Measurements from ENCODE around the gene RASGEF1C.

RASGEF1C gene

DNA sequence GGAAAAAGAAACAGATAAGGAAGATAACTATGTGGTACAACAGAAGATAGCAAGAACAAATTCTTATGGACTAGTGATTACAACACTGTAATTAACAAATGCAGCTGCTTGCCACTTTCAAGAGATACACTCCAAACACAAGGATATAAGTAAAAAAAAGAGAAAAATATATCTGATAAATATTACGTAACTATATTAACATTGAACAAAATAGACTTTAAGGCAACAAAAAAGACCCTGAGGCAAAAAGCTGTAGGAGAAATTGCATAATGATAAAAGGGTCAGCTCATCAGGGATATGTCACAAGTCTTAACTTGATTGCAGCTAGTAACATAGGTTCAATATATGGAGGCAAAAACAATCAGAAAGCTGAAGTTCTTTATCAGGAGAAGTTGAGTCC lies 86.1 kb downstream of the RASGEF1C start:
- Histone ChIP-seq H3K9me2 (replicated peaks; ENCODE audit: low read depth, low read length) (no peaks in the 10 kb centered on the region), H3K79me2 (ENCODE audit: insufficient read depth, low read length) (no peaks in the 10 kb centered on the region), H3K4me2 (ENCODE audit: low read depth, low read length, poor library complexity, severe bottlenecking) (no peak overlapping the region), H3K9me3 (ENCODE audit: insufficient read depth, low read depth, low read length) (no peaks in the 10 kb centered on the region), H3K27me3 (ENCODE audit: insufficient read depth, low read length, poor library complexity, severe bottlenecking) (no peaks in the 10 kb centered on the region), H2AFZ (ENCODE audit: low read length) (no peak overlapping the region), H3K36me3 (ENCODE audit: insufficient read depth, low read length) (no peaks in the 10 kb centered on the region), H4K20me1 (ENCODE audit: insufficient read depth, low read length, poor library complexity, severe bottlenecking) (no peaks in the 10 kb centered on the region), H3K4me3 (ENCODE audit: low read length, poor library complexity, severe bottlenecking) (no peak overlapping the region), H3K4me1 (ENCODE audit: insufficient read depth, low read length, poor library complexity, severe bottlenecking) (no peaks in the 10 kb centered on the region), H3F3A (ENCODE audit: low read depth) (no peaks in the 10 kb centered on the region), H3K9ac (ENCODE audit: low read depth, low read length, poor library complexity, severe bottlenecking) (no peak overlapping the region)
- no peak for TF ChIP-seq EZH2phosphoT487 (IDR thresholded peaks at IDR 0.05; ENCODE audit: borderline replicate concordance)
- TF ChIP-seq, protein P1, sequence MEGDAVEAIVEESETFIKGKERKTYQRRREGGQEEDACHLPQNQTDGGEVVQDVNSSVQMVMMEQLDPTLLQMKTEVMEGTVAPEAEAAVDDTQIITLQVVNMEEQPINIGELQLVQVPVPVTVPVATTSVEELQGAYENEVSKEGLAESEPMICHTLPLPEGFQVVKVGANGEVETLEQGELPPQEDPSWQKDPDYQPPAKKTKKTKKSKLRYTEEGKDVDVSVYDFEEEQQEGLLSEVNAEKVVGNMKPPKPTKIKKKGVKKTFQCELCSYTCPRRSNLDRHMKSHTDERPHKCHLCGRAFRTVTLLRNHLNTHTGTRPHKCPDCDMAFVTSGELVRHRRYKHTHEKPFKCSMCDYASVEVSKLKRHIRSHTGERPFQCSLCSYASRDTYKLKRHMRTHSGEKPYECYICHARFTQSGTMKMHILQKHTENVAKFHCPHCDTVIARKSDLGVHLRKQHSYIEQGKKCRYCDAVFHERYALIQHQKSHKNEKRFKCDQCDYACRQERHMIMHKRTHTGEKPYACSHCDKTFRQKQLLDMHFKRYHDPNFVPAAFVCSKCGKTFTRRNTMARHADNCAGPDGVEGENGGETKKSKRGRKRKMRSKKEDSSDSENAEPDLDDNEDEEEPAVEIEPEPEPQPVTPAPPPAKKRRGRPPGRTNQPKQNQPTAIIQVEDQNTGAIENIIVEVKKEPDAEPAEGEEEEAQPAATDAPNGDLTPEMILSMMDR (conservative IDR thresholded peaks at IDR 0.05; ENCODE audit: low read length) = no peak

DNA sequence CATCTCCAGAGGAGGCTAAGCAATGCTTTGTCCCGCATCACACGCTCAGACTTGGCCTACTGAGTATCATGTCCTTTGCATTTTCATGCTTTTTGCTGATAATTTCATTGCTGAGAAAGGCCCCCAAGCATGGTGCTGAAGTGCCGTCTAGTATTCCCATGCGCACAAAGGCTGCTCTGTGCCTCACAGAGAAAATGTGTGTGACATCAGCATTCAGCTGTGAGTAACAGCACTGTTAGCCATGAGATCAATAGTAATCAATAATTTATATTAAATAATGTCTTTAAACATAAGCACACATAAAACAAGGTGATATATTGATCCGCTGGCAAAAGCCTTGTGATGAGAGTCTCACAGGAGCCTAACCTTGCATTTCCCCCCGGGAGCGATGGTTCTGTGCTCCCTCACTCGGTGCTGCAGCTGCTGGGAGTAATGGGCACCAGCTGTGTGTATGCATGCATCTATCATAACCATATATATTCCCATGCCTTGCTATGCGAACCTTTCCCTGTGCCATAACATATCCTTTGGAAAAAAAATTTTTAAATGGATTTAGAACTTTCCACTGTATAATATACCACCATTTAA lies 87.1 kb downstream of the RASGEF1C start:
- no peak overlapping the region for H3K4me2 ChIP-seq (ENCODE audit: low read depth, low read length, poor library complexity, severe bottlenecking)
- no peaks in the 10 kb centered on the region for H3F3A ChIP-seq (ENCODE audit: low read depth)
- H3K79me2 ChIP-seq (ENCODE audit: insufficient read depth, low read length) = no peaks in the 10 kb centered on the region
- no peaks in the 10 kb centered on the region for H3K27me3 ChIP-seq (ENCODE audit: insufficient read depth, low read length, poor library complexity, severe bottlenecking)
- no peaks in the 10 kb centered on the region for H3K4me1 ChIP-seq (ENCODE audit: insufficient read depth, low read length, poor library complexity, severe bottlenecking)
- no peaks in the 10 kb centered on the region for H4K20me1 ChIP-seq (ENCODE audit: insufficient read depth, low read length, poor library complexity, severe bottlenecking)
- H3K9ac ChIP-seq (ENCODE audit: low read depth, low read length, poor library complexity, severe bottlenecking) = no peak overlapping the region
- no peaks in the 10 kb centered on the region for H3K36me3 ChIP-seq (ENCODE audit: insufficient read depth, low read length)
- no peak for TF ChIP-seq EZH2phosphoT487 (IDR thresholded peaks at IDR 0.05; ENCODE audit: borderline replicate concordance)
- TF ChIP-seq, protein P1 (conservative IDR thresholded peaks at IDR 0.05; ENCODE audit: low read length) = no peak
- H3K4me3 ChIP-seq (ENCODE audit: low read length, poor library complexity, severe bottlenecking) = no peak overlapping the region
- H3K9me3 ChIP-seq (ENCODE audit: insufficient read depth, low read depth, low read length) = no peaks in the 10 kb centered on the region
- no peak overlapping the region for H2AFZ ChIP-seq (ENCODE audit: low read length)
- H3K9me2 ChIP-seq (replicated peaks; ENCODE audit: low read depth, low read length) = no peaks in the 10 kb centered on the region

DNA sequence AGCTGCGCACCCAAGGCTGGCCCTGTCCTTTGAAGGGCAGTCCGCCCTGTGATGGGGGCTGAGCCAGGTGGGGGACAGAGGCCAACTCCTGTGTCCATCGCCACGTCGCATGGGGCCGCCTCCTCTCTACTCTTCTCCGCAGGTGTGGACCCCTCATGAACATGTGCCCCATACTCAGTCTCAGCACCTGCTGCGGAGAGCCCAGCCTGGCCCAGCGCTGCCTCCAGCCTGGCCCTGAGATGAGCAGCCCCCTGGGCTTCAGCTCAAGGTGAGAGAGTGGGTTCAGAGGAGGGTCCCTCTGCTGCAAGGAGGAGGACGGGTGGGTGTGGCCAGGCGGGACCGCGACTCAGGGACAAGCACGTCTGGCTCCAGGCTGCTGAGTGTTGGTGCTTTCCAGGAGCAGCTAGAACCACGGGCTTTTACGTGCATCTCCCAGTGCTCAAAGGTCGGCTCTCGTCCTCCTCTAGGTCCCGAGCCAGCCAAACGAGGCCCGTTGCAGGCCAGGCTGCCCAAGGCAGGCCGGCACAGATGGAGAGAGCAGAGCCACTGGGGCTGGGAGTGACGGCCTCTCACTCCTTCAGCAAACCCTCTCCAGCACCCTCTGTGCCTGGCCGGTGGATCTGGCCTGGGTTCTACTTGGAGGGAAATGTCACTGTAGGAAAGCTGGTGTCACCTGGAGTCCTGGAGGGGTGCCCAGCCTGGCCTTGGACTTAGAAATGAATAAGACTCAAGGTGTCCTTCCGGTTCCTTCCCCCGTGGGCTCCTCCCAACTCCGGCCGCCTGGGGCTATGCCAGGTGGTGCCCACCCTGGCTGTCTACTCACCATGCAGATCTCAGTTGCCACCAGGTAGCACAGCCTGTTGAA lies 88.5 kb downstream of the RASGEF1C start:
- no peaks in the 10 kb centered on the region for H4K20me1 ChIP-seq (ENCODE audit: insufficient read depth, low read length, poor library complexity, severe bottlenecking)
- H3K9me3 ChIP-seq (ENCODE audit: insufficient read depth, low read depth, low read length) = no peaks in the 10 kb centered on the region
- TF ChIP-seq, protein P1 (conservative IDR thresholded peaks at IDR 0.05; ENCODE audit: low read length) = no peak
- no peak for TF ChIP-seq EZH2phosphoT487 (IDR thresholded peaks at IDR 0.05; ENCODE audit: borderline replicate concordance)
- H3K4me1 ChIP-seq (ENCODE audit: insufficient read depth, low read length, poor library complexity, severe bottlenecking) = no peaks in the 10 kb centered on the region
- H3K79me2 ChIP-seq (ENCODE audit: insufficient read depth, low read length) = no peaks in the 10 kb centered on the region
- no peak overlapping the region for H2AFZ ChIP-seq (ENCODE audit: low read length)
- H3K4me2 ChIP-seq (ENCODE audit: low read depth, low read length, poor library complexity, severe bottlenecking) = no peak overlapping the region
- no peaks in the 10 kb centered on the region for H3K27me3 ChIP-seq (ENCODE audit: insufficient read depth, low read length, poor library complexity, severe bottlenecking)
- H3K9ac ChIP-seq (ENCODE audit: low read depth, low read length, poor library complexity, severe bottlenecking) = no peak overlapping the region
- H3K4me3 ChIP-seq (ENCODE audit: low read length, poor library complexity, severe bottlenecking) = no peak overlapping the region
- no peaks in the 10 kb centered on the region for H3K9me2 ChIP-seq (replicated peaks; ENCODE audit: low read depth, low read length)
- H3F3A ChIP-seq (ENCODE audit: low read depth) = no peaks in the 10 kb centered on the region
- H3K36me3 ChIP-seq (ENCODE audit: insufficient read depth, low read length) = no peaks in the 10 kb centered on the region
